HG03575 (cell line): ENCODE measurements around the gene ARPC1B.
A peak's percentile ranks its signal among the peaks of the same experiment; 100 is the strongest.
"Not testable (repeated sequence)": the region's sequence is repeated elsewhere in the genome, so short reads cannot be mapped to it uniquely, and the experiment has no call there.

Source experiments
- ATAC-seq: cut with Tn5 transposase; IDR thresholded peaks from one replicate; pipeline ENCODE4 v1.9.1; 2021; ENCODE audit not compliant: unreplicated experiment, insufficient number of reproducible peaks, low FRiP score; ENCODE audit errors: extremely low read depth

Gene ARPC1B

GRCh38 chr7:99431756-99432540, 57.4 kb downstream of the ARPC1B start:
- not testable (repeated sequence) for ATAC-seq

GRCh38 chr7:99433158-99433557, 58.6 kb downstream of the ARPC1B start:
- ATAC-seq: no peak

- no peak for ATAC-seq
Observed at GRCh38 chr7:99437946-99438572, 63.5 kb downstream of the ARPC1B start.

DNA sequence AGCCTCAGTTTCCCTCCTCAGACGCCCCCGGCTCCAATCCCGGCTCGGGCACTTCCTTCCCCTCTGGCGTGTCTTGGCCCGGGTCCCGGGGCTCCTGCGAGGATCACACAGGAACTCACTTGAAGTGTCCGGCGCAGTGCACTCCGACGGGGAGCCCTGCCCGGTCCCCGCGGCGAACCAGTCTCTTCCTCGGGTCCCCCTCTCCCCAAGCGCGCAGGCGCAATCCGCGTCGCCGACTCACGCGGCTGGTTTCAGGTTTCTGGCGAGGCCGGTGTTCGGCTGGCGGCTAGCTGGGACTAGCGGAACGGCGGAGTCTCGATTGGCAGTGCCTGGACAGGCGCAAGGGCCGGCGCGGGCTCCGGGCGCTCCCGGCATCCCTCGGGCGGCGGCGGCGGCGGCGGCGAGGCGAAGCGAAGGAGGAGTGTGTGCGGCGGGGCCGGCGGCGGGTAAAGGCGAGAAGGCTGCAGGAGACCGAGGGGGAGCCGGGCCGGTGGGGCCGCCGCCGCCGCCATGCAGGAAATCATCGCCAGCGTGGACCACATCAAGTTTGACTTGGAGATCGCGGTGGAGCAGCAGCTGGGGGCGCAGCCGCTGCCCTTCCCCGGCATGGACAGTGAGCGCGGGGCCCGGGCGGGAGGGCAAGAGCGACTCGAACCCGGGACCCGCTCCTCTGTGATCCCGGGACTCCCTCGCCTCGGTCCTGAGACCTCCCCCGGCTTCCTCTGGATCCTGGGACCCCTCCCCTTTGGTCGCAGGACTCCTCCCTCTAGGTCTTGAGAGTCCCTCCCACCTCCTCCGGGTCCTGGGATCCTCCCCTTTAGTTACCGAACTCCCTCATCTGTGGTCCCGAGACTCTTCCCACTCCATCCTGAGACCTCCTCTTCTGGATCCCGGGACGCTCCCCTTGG, 64.3 kb downstream of the ARPC1B start, which contains the start of the genes CPSF4 and PTCD1:
TSS of gene CPSF4 (plus strand) at position 371 of the 908 bp plus-strand sequence. CDS start at position 511, 140 bp downstream.
TSS of gene PTCD1 (minus strand) at position 226 of the 908 bp plus-strand sequence. CDS start 3,556 bp downstream, outside the sequence.
- ATAC-seq: peak; percentile 42

DNA sequence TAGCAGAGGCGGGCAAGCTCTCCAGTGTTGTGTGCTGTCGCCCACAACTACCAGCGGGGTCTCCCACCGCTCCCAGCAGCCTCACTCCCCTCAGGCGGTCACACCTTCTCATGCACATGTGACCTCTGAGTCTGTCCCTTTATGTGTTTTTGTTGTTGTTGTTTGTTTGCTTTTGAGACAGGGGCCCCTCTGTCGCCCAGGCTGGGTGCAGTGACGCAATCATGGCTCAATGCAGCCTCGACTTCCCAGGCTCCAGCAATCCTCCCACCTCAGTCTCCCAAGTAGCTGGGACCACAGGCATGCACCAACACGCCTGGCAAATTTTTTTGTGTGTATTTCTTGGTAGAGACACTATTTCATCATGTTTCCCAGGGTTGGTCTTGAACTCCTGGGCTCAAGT, 65.7 kb downstream of the ARPC1B start:
- ATAC-seq: no peak
